Heart left ventricle (tissue), 13 donors: Measurements from ENCODE around the gene MAS1.
"Not testable (repeated sequence)": the region's sequence is repeated elsewhere in the genome, so short reads cannot be mapped to it uniquely, and the experiment has no call there.

ENCODE experiments used
- POLR2A ChIP-seq, 2 donors: fragments of 450-650 bp; IDR thresholded peaks; one replicate each; pipeline ENCODE4 v1.6.1; 2017; ENCODE audit warnings: antibody characterized with exemption in 2 of 2, mild to moderate bottlenecking in 2 of 2, moderate library complexity in 2 of 2
- TF ChIP-seq, protein P1 (sequence below), 12 donors: fragments of 200-600 bp; sonication (generic) in 4 of 12; IDR thresholded peaks; one replicate each; pipeline versions ENCODE4 v1.5.0 to v1.8.0; 2018 to 2022; ENCODE audit warnings: antibody characterized with exemption in 12 of 12, mild to moderate bottlenecking in 5 of 12
- donor health status: ischemic (EF 13 %, LVEDD 7.1; RV severe dilation, severe dysfunction).
- donor health status: DM: no; HTN: yes; CAD: no.
- donor health status: DM: no; HTN: no; CAD: no.
- donor health status: ischemic (EF 25% LVEDD 6.9; RV normal size, moderate dysfunction).
- donor health status: ischemic (EF 25% LVEDD 5.7; RV mildly dilated, moderate dysfunction).
- donor health status: ischemic (EF 35%, LVEDD 5.7; RV mildly dilated, moderate dysfunction).
- donor health status: nonischemic (EF 11% LVEDD 7.7; RV severe dilation, severe dysfunction).
- donor health status: DM: yes; HTN: yes; CAD: no.
- donor health status: PGD.
- donor health status: ischemic (EF 29% LVEDD 5.4; RV normal size, mild dysfunction).
- donor health status: nonischemic (EF 23%, LVEDD 6.1; RV moderate dilation, normal function).

DNA sequence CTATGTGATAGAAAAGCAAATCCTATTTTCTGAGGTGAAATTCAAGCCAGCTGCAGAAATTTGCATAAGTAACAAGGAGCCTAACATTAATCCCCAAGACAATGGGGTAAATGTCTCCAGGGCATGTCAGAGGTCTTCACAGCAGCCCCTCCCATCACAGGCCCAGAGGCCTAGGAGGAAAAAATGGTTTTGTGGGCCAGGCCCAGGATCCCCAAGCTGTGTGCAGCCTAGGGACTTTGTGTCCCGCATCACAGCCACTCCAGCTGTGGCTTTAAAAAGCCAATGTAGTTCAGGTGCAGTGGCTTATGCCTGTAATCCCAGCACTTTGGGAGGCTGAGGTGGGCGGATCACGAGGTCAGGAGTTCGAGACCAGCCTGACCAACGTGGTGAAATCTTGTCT is 42.2 kb upstream of the MAS1 start:
- TF ChIP-seq, protein P1, sequence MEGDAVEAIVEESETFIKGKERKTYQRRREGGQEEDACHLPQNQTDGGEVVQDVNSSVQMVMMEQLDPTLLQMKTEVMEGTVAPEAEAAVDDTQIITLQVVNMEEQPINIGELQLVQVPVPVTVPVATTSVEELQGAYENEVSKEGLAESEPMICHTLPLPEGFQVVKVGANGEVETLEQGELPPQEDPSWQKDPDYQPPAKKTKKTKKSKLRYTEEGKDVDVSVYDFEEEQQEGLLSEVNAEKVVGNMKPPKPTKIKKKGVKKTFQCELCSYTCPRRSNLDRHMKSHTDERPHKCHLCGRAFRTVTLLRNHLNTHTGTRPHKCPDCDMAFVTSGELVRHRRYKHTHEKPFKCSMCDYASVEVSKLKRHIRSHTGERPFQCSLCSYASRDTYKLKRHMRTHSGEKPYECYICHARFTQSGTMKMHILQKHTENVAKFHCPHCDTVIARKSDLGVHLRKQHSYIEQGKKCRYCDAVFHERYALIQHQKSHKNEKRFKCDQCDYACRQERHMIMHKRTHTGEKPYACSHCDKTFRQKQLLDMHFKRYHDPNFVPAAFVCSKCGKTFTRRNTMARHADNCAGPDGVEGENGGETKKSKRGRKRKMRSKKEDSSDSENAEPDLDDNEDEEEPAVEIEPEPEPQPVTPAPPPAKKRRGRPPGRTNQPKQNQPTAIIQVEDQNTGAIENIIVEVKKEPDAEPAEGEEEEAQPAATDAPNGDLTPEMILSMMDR (IDR thresholded peaks at IDR 0.05): not testable (repeated sequence)
- not testable (repeated sequence) for TF ChIP-seq POLR2A (IDR thresholded peaks at IDR 0.05)
